RWPE2 (cell line): ENCODE data around the gene NABP1.
"Not testable (repeated sequence)": the region's sequence is repeated elsewhere in the genome, so short reads cannot be mapped to it uniquely, and the experiment has no call there.

Experiments
- ATAC-seq: fragments of 200-7000 bp; cut with Tn5 transposase; 3 replicates; pipeline ENCODE4 v1.9.1; 2021; ENCODE audit warnings: low read depth
- DNase-seq: peaks from one replicate; pipeline ENCODE4 v3.0.0-alpha.2; 2020; ENCODE audit warnings: low spot score
- H3K27ac ChIP-seq: fragments of 450-650 bp; 2 replicates; pipeline ENCODE4 v1.5.1; 2017; ENCODE audit warnings: mild to moderate bottlenecking; ENCODE audit not compliant: poor library complexity, severe bottlenecking
- H3K27me3 ChIP-seq: fragments of 250-450 bp; sonication (Bioruptor Pico); 2 replicates; pipeline ENCODE4 v1.5.1; 2021; ENCODE audit warnings: mild to moderate bottlenecking, moderate library complexity; ENCODE audit not compliant: insufficient read depth, poor library complexity, severe bottlenecking
- H3K36me3 ChIP-seq: fragments of 250-450 bp; sonication (Bioruptor Pico); 2 replicates; pipeline ENCODE4 v1.5.1; 2020; ENCODE audit warnings: low read depth, mild to moderate bottlenecking, moderate library complexity
- H3K4me1 ChIP-seq: fragments of 250-450 bp; sonication (Bioruptor Pico); 2 replicates; pipeline ENCODE4 v1.5.1; 2021; ENCODE audit warnings: mild to moderate bottlenecking, moderate library complexity; ENCODE audit not compliant: insufficient read depth, poor library complexity, severe bottlenecking
- H3K4me3 ChIP-seq: fragments of 250-450 bp; sonication (Bioruptor Pico); 2 replicates; pipeline ENCODE4 v1.5.1; 2021; ENCODE audit warnings: mild to moderate bottlenecking, moderate library complexity; ENCODE audit not compliant: severe bottlenecking
- H3K9me3 ChIP-seq: fragments of 250-450 bp; sonication (Bioruptor Pico); 2 replicates; pipeline ENCODE4 v1.5.1; 2021; ENCODE audit warnings: mild to moderate bottlenecking, moderate library complexity; ENCODE audit not compliant: severe bottlenecking
- CTCF ChIP-seq: fragments of 450-650 bp; IDR thresholded peaks from one replicate; pipeline ENCODE4 v1.5.1; 2017; ENCODE audit warnings: mild to moderate bottlenecking, moderate library complexity; ENCODE audit not compliant: poor library complexity, severe bottlenecking

Gene NABP1

GRCh38 chr2:191642541-191642940 lies 35.4 kb upstream of the NABP1 start:
- Histone ChIP-seq H3K9me3 (no peaks in the 10 kb centered on the region), H3K4me3 (no peak overlapping the region), H3K36me3 (no peaks in the 10 kb centered on the region), H3K4me1 (peaks cover 30% of the 10 kb centered on the region), H3K27me3 (no peaks in the 10 kb centered on the region), H3K27ac (no peak overlapping the region)
- no peak for TF ChIP-seq CTCF
- DNase-seq (no peak), ATAC-seq (no peak)

DNA sequence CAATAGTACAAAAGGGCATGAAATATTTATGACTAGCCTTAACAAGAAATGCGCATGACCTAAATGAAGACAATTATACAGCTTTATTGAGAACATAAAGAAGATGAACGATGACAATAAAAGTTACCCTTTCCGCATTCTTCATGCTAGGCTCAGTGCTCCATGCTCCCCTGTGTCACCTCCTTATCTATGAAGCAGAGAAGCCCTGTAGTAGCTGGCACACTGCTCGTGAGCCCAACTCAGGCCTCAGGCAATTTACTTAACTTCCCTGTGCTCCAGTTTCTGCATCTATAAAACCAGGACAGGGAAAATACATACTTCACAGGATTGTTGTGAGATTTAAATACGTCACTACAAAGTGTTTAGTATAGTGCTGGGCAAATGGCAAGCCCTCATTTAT lies 34.5 kb upstream of the NABP1 start:
- Histone ChIP-seq H3K4me3 (no peak overlapping the region), H3K36me3 (no peaks in the 10 kb centered on the region), H3K4me1 (peaks cover 25% of the 10 kb centered on the region), H3K27me3 (no peaks in the 10 kb centered on the region), H3K9me3 (no peaks in the 10 kb centered on the region), H3K27ac (no peak overlapping the region)
- no peak for DNase-seq
- no peak for TF ChIP-seq CTCF
- no peak for ATAC-seq

DNA sequence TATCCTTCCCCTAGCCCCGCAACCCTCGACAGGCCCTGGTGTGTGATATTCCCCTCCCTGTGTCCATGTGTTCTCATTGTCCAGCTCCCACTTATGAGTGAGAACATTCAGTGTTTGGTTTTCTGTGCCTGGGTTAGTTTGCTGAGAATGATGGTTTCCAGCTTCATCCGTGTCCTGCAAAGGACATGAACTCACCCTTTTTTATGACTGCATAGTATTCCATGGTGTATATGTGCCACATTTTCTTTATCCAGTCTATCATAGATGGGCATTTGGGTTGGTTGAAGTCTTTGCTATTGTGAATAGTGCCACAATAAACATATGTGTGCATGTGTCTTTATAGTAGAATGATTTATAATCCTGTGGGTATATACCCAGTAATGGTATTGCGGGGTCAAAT lies 33.3 kb upstream of the NABP1 start:
- H3K9me3 ChIP-seq, H3K36me3 ChIP-seq, DNase-seq, H3K27me3 ChIP-seq, ATAC-seq, H3K27ac ChIP-seq, H3K4me3 ChIP-seq: not testable (repeated sequence)
- H3K4me1 ChIP-seq = peaks cover 22% of the 10 kb centered on the region

- ATAC-seq = no peak
- H3K27me3 ChIP-seq = no peaks in the 10 kb centered on the region
- TF ChIP-seq CTCF = no peak
- peak overlapping the region; percentile 85 for H3K27ac ChIP-seq
- H3K4me3 ChIP-seq = no peak overlapping the region
- H3K4me1 ChIP-seq = peaks cover 22% of the 10 kb centered on the region
- no peaks in the 10 kb centered on the region for H3K9me3 ChIP-seq
- H3K36me3 ChIP-seq = no peaks in the 10 kb centered on the region
- no peak for DNase-seq
These were observed 32.9 kb upstream of the NABP1 start for GRCh38 chr2:191645032-191645431.

GRCh38 chr2:191645434-191646162 lies 32.3 kb upstream of the NABP1 start:
- ATAC-seq (no peak), DNase-seq (no peak)
- Histone ChIP-seq H3K4me1 (peaks cover 22% of the 10 kb centered on the region), H3K27ac (peak overlapping the region; percentile 85), H3K27me3 (no peaks in the 10 kb centered on the region), H3K4me3 (no peak overlapping the region), H3K9me3 (no peaks in the 10 kb centered on the region), H3K36me3 (no peaks in the 10 kb centered on the region)
- no peak for TF ChIP-seq CTCF
